A549 (cell line): Measurements from ENCODE around the gene XPO4. TPM values are rescaled to one million over a fixed set of nuclear protein-coding genes. Genes with fewer than 3 reads are reported as not detected.
"Not testable (repeated sequence)": the region's sequence is repeated elsewhere in the genome, so short reads cannot be mapped to it uniquely, and the experiment has no call there.

Source experiments
- ATAC-seq, 2 experiments: fragments of 200-7000 bp in 1 of 2; fragments of >200 bp in 1 of 2; cut with Nextera tagmentation in 1 of 2; cut with Tn5 transposase in 1 of 2; 3 replicates each; pipeline versions ENCODE4 v1.8.0 to v1.9.1; 2018 to 2020; ENCODE audit warnings: mild to moderate bottlenecking in 1 of 2, moderate library complexity in 1 of 2
- CTCF ChIA-PET: fragments of 300-600 bp; sonication (Branson Sonifier 250); formaldehyde crosslinking; extraction: SDS; loops from one replicate; lab custom pipeline; 2021; ENCODE audit warnings: antibody characterized with exemption, inconsistent platforms; lab: Yijun Ruan, JAX
- POLR2A ChIA-PET: fragments of 350-600 bp; formaldehyde crosslinking; extraction: SDS; loops from one replicate; lab custom pipeline; 2021; ENCODE audit warnings: antibody characterized with exemption, inconsistent platforms; lab: Yijun Ruan, JAX
- DNase-seq, 2 experiments: peaks; one replicate each; pipeline versions ENCODE4 v3.0.0 to v3.0.0-alpha.2; 2011 to 2016; ENCODE audit warnings: low read depth in 1 of 2, low spot score in 1 of 2
- FAIRE-seq: peaks from 2 replicates; lab custom pipeline; 2011; peaks lifted over from hg19 to GRCh38; lab: Jason Lieb, UNC
- H3K27ac ChIP-seq, 2 experiments: fragments of >200 bp; sonication (Bioruptor Twin); formaldehyde crosslinking; 3 replicates each; pipeline ENCODE4 v1.5.1; 2016 to 2017
- H3K4me1 ChIP-seq: fragments of >200 bp; sonication (Bioruptor Twin); formaldehyde crosslinking; 3 replicates; pipeline ENCODE4 v1.6.1; 2016
- H3K4me2 ChIP-seq: fragments of >200 bp; sonication (Bioruptor Twin); formaldehyde crosslinking; 3 replicates; pipeline ENCODE4 v1.6.1; 2016
- H3K4me3 ChIP-seq: fragments of >200 bp; sonication (Bioruptor Twin); formaldehyde crosslinking; 3 replicates; pipeline ENCODE4 v1.5.1; 2016
- H3K9me3 ChIP-seq: fragments of >200 bp; sonication (Bioruptor Twin); formaldehyde crosslinking; 3 replicates; pipeline ENCODE4 v1.6.1; 2016
- ATOH8 ChIP-seq: fragments of 250-450 bp; sonication (Bioruptor Pico); IDR thresholded peaks from 2 replicates; pipeline ENCODE4 v1.5.0; 2020; ENCODE audit warnings: low read depth, mild to moderate bottlenecking, moderate library complexity
- BHLHE40 ChIP-seq: IDR thresholded peaks from 2 replicates; pipeline ENCODE4 v1.6.1; 2012; ENCODE audit warnings: low read depth, low read length, inconsistent platforms
- CEBPB ChIP-seq, 2 experiments: fragments of >200 bp in 1 of 2; sonication (Bioruptor Twin) in 1 of 2; formaldehyde crosslinking in 1 of 2; IDR thresholded peaks; 2 replicates each; pipeline ENCODE4 v1.6.1; 2012 to 2016
- E2F6 ChIP-seq: IDR thresholded peaks from 2 replicates; pipeline ENCODE4 v1.6.1; 2012; ENCODE audit warnings: low read depth, borderline replicate concordance
- EP300 ChIP-seq, 2 experiments: fragments of >200 bp; sonication (Bioruptor Twin); formaldehyde crosslinking; IDR thresholded peaks; 2 replicates in 1 of 2; 3 replicates in 1 of 2; pipeline ENCODE4 v1.6.1; 2016 to 2017
- FOSL2 ChIP-seq, 2 experiments: fragments of 450-650 bp in 1 of 2; fragments of >200 bp in 1 of 2; sonication (Bioruptor Twin) in 1 of 2; formaldehyde crosslinking; IDR thresholded peaks; 2 replicates each; pipeline versions ENCODE4 v1.5.0 to v1.6.1; 2016 to 2020; ENCODE audit warnings: mild to moderate bottlenecking in 1 of 2, moderate library complexity in 1 of 2
- FOXS1 ChIP-seq: fragments of 250-450 bp; sonication (Bioruptor Pico); IDR thresholded peaks from 2 replicates; pipeline ENCODE4 v1.5.0; 2020; ENCODE audit warnings: mild to moderate bottlenecking, moderate library complexity
- GATA3 ChIP-seq: IDR thresholded peaks from 2 replicates; pipeline ENCODE4 v1.6.1; 2012; ENCODE audit warnings: borderline replicate concordance
- HES2 ChIP-seq: fragments of >200 bp; sonication (Bioruptor Twin); formaldehyde crosslinking; IDR thresholded peaks from 2 replicates; pipeline ENCODE4 v1.6.1; 2016
- HMGXB4 ChIP-seq: fragments of 250-450 bp; sonication (Bioruptor Pico); IDR thresholded peaks from 2 replicates; pipeline ENCODE4 v1.5.0; 2021; ENCODE audit warnings: mild to moderate bottlenecking, moderate library complexity, borderline replicate concordance
- HOXB13 ChIP-seq: fragments of 250-450 bp; sonication (Bioruptor Pico); IDR thresholded peaks from 2 replicates; pipeline ENCODE4 v1.5.0; 2020; ENCODE audit warnings: low read depth, mild to moderate bottlenecking, moderate library complexity
- HOXB5 ChIP-seq: fragments of 250-450 bp; sonication (Bioruptor Pico); IDR thresholded peaks from 2 replicates; pipeline ENCODE4 v1.5.0; 2020; ENCODE audit warnings: mild to moderate bottlenecking, moderate library complexity
- MAFK ChIP-seq: fragments of 450-650 bp; IDR thresholded peaks from 2 replicates; pipeline ENCODE4 v1.6.1; 2014; ENCODE audit not compliant: partially characterized antibody
- MYC ChIP-seq: IDR thresholded peaks from 2 replicates; pipeline ENCODE4 v1.6.1; 2012; ENCODE audit warnings: mild to moderate bottlenecking, inconsistent platforms, low read length, improper control_type of control experiment, borderline replicate concordance
- NR3C1 ChIP-seq: fragments of >200 bp; sonication (Bioruptor Twin); formaldehyde crosslinking; IDR thresholded peaks from 3 replicates; pipeline ENCODE4 v1.6.1; 2017
- PHF8 ChIP-seq: fragments of 200-600 bp; sonication (generic); IDR thresholded peaks from 2 replicates; pipeline ENCODE4 v1.6.1; 2016; ENCODE audit warnings: low read depth, mild to moderate bottlenecking, antibody characterized with exemption, moderate library complexity, borderline replicate concordance
- RAD21 ChIP-seq, 2 experiments: fragments of >200 bp in 1 of 2; sonication (Bioruptor Twin) in 1 of 2; formaldehyde crosslinking in 1 of 2; IDR thresholded peaks in 1 of 2; conservative IDR thresholded peaks in 1 of 2; 2 replicates in 1 of 2; 3 replicates in 1 of 2; pipeline ENCODE4 v1.6.1; 2012 to 2018; ENCODE audit warnings: inconsistent platforms in 1 of 2
- RFX5 ChIP-seq: fragments of 450-650 bp; IDR thresholded peaks from 2 replicates; pipeline ENCODE4 v1.7.1; 2014; ENCODE audit warnings: antibody characterized with exemption, mild to moderate bottlenecking, moderate library complexity
- USF2 ChIP-seq: fragments of 450-650 bp; IDR thresholded peaks from 2 replicates; pipeline ENCODE4 v1.6.1; 2014; ENCODE audit warnings: antibody characterized with exemption
- WGBS: methylation state at CpG from one replicate; pipeline ENCODE4 v1.1.6; 2017; ENCODE audit errors: missing lambda C conversion rate; 5-methylcytosine and 5-hydroxymethylcytosine counted together
- polyA plus RNA-seq, 4 experiments: library from polyadenylated mRNA; depleted of rRNA in 3 of 4; stranded (reverse); fragments of >200 nt; fragmentation: RNase III in 1 of 4; extraction: RNeasy Plus Mini Kit Qiagen cat#74134 plus additional on column Dnase treatment in 1 of 4; gene quantifications; 2 replicates in 3 of 4; 3 replicates in 1 of 4; pipeline ENCODE4 v1.2.3, GENCODE V29; 2011 to 2017

The XPO4 gene
- polyA plus RNA-seq, 2 of the 4 experiments (the other 2 are of a cell fraction), result 7.3 to 16.6 TPM

- Histone ChIP-seq H3K4me2 (no peak overlapping the region), H3K4me3 (no peak overlapping the region), H3K4me1 (no peaks in the 10 kb centered on the region), H3K9me3 (peaks cover 12% of the 10 kb centered on the region; the same call in 2 of the 3 replicates), H3K27ac (no peak overlapping the region)
- ATAC-seq (no peak), FAIRE-seq (no peak), DNase-seq (no peak)
- POLR2A ChIA-PET, result no interaction called here
- WGBS, result 11% methylated on average over 1 of the region's 1 CpG
- TF ChIP-seq HES2 (no peak), PHF8 (no peak), HMGXB4 (no peak), CEBPB (IDR thresholded peaks at IDR 0.05) (no peak), USF2 (no peak), HOXB5 (CRISPR knock-in tag) (no peak), FOXS1 (CRISPR knock-in tag) (no peak), BHLHE40 (no peak), NR3C1 (no peak), RAD21 (conservative IDR thresholded peaks at IDR 0.05 in 1 of 2, IDR thresholded peaks at IDR 0.05 in 1 of 2) (no peak), ATOH8 (no peak), MAFK (no peak), FOSL2 (IDR thresholded peaks at IDR 0.05) (no peak), FOSL2 (CRISPR knock-in tag; IDR thresholded peaks at IDR 0.05) (no peak), MYC (no peak), HOXB13 (CRISPR knock-in tag) (no peak), E2F6 (no peak), GATA3 (no peak), RFX5 (no peak)
- CTCF ChIA-PET, result interaction anchor here (0.6 kb wide), 1 partner anchor 156 kb away, joined by 3 read pairs; no protein-coding TSS in a partner anchor
Measured at GRCh38 chr13:20749377-20749776, 153.2 kb downstream of the XPO4 start.

- H3K4me2 ChIP-seq, FAIRE-seq, ATAC-seq, DNase-seq, H3K4me3 ChIP-seq, H3K27ac ChIP-seq, H3K9me3 ChIP-seq, H3K4me1 ChIP-seq, POLR2A ChIA-PET: not testable (repeated sequence)
- WGBS, result 92% methylated on average over 4 of the region's 4 CpGs
- CTCF ChIA-PET, result interaction anchor here (1.1 kb wide), 1 partner anchor 85 kb away, joined by 3 read pairs; no protein-coding TSS in a partner anchor
Measured at GRCh38 chr13:20743830-20744404, 158.6 kb downstream of the XPO4 start.

GRCh38 chr13:20740021-20740420 is 162.5 kb downstream of the XPO4 start:
- H3K27ac ChIP-seq, result no peak overlapping the region
- no peak for TF ChIP-seq EP300 (IDR thresholded peaks at IDR 0.05)
- TF ChIP-seq, all 56 proteins: peak for 0
- no peaks in the 10 kb centered on the region for H3K4me1 ChIP-seq
- ChIA-PET CTCF (no interaction called here), POLR2A (no interaction called here)
- no peak overlapping the region for H3K4me2 ChIP-seq
- FAIRE-seq (no peak), DNase-seq (no peak), ATAC-seq (no peak)
- no peaks in the 10 kb centered on the region for H3K9me3 ChIP-seq
- no peak overlapping the region for H3K4me3 ChIP-seq
- 100% methylated on average over 9 of the region's 22 CpGs for WGBS
